Endothelial cell of coronary artery (primary cell): ENCODE data around the gene CPVL. TPM values are rescaled to one million over a fixed set of nuclear protein-coding genes. Genes with fewer than 3 reads are reported as not detected.

Experiments used
- total RNA-seq: library from RNA; depleted of rRNA; stranded (reverse); fragments of >200 nt; gene quantifications from 2 replicates; pipeline ENCODE4 v1.2.3, GENCODE V29; 2014

The CPVL gene
- not detected in 2 replicates for total RNA-seq

DNA sequence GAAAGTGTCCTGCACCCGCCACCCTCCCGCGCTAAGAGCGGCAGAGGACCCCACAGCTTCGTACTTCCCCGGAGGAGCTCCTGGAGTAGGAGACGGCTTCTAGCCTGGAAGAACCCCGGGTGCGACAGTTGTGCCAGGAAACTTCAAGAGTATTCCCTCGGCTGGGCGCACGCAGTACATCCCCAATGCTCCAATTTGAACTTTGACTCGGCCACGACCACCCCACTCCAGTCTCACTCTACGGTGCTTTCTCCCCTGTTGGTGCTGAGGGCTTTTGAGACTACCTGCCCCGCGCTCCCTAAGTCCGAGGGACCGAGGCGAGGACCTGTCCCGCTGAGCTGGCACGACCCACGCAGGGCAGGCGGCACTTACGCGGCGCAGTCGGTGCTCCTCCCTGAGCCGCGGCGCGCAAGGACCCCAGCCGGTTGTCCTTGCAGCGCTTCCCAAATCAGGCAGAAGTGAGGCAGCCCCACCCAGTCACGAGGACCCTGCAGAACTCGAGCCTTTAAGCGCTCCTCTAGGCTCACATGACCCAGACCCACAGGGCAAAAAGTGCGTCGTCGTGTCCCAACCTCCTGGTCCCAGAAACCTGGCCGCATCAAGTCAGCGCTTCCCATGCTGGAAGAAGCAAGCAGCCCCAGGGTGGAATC lies at the start of gene CPVL:
Gene CPVL, minus strand, starts transcription at position 481 of the 650 bp plus-strand sequence. CDS start 25,476 bp downstream, outside the sequence.

DNA sequence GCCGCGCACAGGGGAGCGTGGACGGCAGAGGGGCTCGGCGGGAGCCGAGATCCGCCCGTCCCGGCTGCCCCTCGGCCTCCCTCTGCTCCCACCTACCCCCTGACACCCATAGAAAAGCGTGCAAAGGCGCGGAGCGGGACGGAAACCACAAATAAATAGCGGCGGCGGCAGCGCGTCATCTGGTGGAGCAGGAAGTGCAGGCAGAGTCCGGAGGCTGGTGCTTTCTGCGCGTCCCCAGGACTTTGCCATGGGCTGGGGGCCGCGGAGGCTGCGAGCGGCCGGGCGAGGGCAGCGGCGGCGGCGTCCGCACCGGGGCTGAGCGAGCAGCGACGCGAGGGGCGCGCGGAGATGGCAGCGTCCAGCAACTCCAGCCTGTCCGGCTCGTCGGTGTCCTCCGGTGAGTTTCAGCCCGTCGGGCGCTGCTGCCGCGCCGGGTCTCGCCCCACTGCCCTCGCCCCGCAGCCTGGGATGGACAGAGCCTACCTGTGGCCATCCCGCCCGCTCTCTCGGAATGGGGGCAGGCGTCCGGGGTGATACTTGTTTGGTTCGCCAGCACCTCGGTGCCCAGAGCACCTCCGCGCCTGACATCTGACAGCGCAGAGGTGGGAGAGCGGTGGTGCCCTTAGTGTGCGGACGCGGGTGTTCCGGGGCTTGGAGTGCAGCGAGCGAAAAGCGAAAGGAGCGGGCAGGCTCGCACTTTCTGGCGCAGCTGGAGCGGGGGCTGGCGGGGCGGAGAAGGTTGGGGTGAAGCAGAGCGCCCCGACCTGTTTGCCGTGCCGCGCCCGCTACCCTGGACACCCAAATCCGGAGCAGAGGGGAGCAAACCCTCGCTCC lies 48.5 kb upstream of the CPVL start, which contains the start of gene CHN2:
Gene CHN2, plus strand, starts transcription at position 182 of the 834 bp plus-strand sequence.

DNA sequence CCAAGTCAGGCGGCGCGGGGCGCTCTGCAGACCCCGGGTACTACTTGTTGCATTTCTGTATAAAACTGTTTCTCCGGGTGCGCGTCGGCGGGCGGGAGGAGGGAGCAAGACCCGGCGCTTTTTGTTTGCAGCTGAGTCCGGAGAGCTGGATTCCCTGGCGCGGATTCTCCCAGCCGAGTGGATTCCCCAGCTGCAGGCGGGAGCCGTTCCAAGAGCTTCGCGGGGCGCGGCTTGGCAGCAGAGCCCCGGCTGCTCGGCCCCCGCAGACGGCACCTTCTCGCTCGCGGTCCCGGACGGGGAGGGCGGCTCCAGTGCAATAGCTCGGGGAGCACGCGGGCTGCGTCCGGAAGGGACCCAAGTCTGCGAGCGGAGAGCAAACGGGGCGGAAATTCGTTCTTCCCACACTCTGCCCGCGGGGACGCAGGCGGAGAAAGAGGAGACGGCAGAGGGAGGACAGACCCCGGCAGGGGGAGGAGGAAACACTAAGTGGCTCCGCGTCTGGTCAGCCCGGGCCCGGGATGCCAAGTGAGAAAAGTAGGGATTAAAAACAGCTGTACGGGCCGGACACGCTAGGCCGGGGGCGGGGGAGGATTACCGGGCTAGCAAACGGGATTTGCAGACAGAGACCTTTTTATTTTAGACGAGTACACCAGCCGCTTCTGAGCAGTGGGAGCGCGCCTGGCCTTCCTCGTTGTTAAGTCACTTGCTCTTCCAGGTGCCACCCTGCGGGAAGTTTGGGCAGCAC lies 187.9 kb downstream of the CPVL start, which contains the start of gene TRIL:
Gene TRIL, minus strand, starts transcription at position 96 of the 745 bp plus-strand sequence. CDS start 284 bp downstream, outside the sequence.

Other genes starting within 250 kb of the CPVL start
- under 0.01 and 0.09 TPM in 2 replicates for gene TRIL, start 188.2 kb downstream of the CPVL start, total RNA-seq
- under 0.01 and 0.56 TPM in 2 replicates for gene CHN2, start 48.2 kb upstream of the CPVL start, total RNA-seq